Muscle of arm (tissue), 12 donors: Measurements from ENCODE around the gene ZEB2. TPM values are rescaled to one million over a fixed set of nuclear protein-coding genes. Genes with fewer than 3 reads are reported as not detected.
A peak's percentile ranks its signal among the peaks of the same experiment; 100 is the strongest.

ENCODE experiments used
- DNase-seq: peaks from one replicate; pipeline ENCODE4 v3.0.0-alpha.2; 2013
- polyA plus RNA-seq, 12 donors: library from polyadenylated mRNA; unstranded; fragments of 120-200 nt; gene quantifications; one replicate each; pipeline ENCODE4 v1.2.1, GENCODE V29; 2013; ENCODE audit not compliant: insufficient read length in 12 of 12

Gene ZEB2
- polyA plus RNA-seq, 12 donors = 106 to 190 (median 127) TPM; not detected in 1

DNA sequence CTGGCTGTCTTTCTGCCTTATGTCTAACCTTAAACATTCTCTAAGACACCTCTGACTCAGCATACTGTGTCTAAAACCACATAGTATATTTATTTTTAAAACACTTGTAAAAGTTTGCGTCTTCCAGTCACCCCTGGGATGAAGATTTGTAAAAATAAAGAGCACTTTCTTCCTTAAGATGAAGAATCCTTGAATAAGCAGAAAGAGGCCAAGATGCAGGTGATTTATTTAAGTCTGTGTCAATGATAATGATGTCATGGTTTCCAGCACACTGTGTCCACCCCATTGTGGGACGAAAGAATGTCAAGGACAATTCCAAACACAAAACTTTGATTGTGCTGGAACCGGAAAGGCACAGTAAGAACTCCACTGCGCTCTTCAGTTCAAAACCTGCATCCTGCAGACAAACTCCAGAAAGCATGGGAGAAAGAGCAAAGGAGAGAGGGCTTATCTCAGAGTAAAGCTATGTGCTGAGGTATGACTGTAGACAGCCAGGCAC lies 92.9 kb downstream of the ZEB2 start:
- DNase-seq = no peak

DNA sequence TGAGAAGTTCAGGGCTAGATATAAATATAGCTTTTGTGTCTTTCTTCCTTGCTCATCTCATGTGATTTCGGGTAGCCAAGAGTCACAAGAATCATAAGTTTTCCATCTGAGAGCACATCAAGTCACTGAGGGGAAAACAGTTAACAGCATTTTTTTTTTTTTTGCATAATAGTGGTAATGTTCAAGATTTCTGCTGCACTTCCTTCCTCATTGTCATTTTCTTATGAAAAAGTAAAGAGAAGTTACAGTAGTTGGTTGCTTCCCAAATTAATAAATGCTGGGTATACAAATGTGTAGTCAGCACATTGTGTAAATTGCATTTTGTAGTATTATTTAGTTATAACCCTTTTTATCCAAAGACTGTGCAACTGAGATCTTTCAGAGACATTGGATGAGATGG lies 93.6 kb downstream of the ZEB2 start:
- DNase-seq = no peak

DNA sequence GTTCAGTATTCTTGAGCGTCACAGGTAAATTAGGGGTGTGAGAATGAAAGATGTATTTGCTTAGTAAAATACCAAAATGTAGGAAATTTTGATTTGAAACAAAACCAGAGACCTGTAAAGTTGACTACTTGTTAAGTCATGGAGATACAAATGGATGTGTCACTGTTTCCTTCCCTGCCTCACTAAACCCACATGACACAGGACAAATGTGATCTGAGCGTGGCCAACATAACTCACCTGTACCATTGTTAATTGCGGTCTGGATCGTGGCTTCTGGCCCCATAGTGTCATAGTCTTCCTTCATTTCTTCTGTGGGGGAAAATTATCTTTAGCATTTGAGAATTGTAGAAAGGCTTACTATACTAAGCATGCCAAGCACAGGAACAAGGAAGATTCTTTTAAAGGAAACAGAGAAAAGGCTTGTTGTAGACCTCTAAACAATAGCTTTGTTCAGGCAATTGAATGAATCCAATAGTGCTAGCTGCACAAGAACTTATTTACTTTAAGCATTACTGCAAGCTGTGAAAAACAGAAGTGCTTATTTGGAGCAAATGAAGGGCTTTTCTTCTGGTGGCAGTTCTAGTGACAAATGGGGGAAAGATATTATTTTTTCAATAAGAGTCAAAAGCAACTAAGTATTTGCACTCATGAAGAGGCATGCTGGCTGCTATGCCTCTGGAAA lies 95.2 kb downstream of the ZEB2 start:
- DNase-seq = no peak

GRCh38 chr2:144421606-144422510 lies 98.1 kb downstream of the ZEB2 start:
- no peak for DNase-seq

GRCh38 chr2:144419218-144419617 lies 100.7 kb downstream of the ZEB2 start:
- no peak for DNase-seq

DNA sequence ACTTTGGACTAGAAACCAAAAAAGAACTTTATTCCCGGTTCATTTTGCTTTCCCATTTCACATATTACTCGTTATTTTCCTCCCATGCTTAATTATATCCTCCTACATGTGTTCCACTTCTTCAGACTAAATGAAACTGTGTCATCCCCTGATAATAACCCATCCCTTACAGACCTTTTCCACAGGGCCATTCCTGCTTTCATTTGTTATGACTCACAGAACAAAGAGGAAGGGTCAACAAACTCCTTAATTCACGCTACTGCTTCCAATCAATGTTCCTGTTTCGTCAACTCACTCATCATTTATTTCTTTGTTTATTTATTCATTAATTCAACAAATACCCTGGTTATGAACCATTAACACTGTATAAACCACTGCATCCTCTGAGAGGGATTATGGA lies 104.5 kb downstream of the ZEB2 start:
- DNase-seq = no peak

DNA sequence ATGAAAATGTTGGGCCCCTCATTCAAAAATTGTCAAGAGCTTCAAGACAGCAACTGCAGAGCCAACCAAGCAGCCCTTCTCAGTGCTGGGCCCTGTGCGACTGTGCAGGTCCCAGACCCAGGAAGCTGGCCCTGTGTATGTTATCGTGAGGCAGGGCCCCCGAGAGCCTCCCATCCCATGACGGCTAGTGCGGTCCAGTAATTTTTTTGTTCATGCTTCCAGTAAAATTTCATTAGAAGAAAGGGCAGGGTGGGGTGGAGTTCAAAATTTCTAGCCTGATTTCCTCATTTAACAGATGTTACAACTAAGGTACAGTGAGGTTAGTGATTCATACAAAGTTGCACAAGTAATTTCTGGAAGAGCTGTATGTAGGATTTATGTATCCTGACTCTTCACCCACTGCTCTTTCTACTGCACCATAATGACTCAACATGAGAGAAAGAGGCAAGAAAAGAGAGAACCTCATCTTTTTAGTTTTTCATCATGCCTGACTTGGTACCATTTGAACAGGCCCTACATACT lies 105.5 kb downstream of the ZEB2 start:
- no peak for DNase-seq

- DNase-seq = no peak
Observed at GRCh38 chr2:144412709-144413108, 107.2 kb downstream of the ZEB2 start.

DNA sequence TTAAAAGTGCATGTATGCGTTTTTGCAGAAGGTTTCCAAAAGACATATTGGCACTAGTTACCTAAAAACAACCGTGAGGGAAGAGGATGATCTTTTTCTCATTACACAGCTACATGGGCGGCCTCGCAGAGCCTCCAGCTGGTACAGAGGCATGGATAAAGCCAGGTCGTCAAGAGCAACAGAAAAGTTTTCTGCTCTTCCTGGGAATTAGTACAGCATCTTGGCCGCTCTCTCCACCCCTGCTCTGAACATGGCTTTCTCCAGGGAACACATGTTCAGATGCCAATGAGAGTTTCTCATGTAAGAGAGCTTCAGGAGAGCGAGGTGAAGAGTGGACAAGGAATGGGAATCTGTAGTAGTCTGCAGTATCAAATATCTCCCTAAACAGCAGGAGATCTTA lies 108.4 kb downstream of the ZEB2 start:
- no peak for DNase-seq

DNA sequence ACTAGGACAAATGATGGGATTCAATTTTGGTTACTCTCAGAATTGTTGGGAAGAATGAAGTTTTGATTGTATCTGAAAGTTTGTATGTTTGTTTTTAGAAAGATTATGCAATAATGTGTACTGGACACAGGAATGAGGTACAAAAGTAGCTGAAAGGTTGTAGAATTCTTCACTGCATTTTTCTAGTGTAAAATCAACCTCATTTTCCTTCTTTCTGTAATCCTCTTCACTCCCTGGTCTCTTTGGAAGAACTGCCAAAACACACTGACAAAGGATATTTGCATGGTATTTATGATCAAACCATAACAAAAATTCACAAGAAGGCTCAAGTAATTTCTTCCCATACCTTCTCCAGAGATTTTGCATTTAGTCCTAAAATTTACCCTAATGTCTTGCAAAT lies 110.7 kb downstream of the ZEB2 start:
- DNase-seq = no peak

GRCh38 chr2:144407262-144407661 lies 112.7 kb downstream of the ZEB2 start:
- DNase-seq = no peak

DNA sequence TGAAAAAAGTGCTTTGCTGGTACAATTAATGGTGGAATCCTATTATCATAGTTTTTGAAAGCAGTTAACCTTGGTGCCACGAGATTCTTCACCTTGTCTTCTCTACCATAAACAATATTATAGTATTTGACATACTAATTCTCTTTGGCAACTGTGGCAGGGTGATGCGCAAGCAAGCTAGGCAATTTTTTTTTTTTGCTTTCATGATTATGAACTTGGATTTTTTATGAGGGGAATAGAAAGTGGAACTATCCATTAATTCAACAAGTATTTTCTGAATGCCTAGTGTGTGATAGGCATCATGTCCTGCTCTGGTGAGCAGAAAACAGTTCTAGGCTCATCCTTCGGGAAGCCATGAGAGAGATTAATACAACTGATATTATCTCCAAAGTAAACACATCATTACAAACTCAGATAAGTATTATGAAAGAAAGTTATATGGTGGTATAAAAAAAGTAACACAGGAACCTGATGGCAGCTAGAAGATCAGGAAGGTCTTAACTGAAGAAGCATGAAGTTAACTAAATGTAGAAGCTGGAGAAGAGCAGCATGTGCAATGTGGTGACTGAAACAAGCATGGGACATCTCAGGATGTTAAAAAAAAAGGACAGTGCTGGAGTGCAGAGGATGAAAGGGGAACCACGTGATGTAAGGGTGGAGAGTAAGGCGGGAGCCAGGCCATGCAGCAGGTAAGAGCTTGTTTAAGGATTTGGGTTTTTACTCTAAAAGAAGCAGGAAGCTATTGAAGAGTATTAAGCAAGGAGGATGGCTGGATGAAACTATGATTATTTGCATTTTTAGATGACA lies 113.7 kb downstream of the ZEB2 start:
- DNase-seq = no peak

DNA sequence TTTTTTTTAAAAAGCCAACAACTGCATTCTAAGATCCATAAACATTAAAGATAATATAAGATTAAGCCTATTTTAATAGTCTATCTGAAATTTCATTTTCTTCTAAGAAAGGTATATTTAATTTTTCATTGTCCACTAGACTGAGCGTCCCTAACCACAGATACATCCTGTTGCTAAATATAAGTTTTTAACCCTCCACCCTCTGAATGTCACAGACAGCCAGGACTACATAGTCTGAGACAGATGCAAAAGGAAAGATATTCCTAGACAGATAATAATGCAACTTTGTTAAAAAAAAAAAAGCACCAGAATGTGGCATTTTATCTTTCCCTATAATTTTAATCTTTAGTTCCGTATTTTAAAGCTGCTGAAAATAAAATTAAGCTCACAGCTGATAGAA lies 114.6 kb downstream of the ZEB2 start:
- DNase-seq = no peak

GRCh38 chr2:144404586-144405314 lies 115.2 kb downstream of the ZEB2 start:
- no peak for DNase-seq

DNA sequence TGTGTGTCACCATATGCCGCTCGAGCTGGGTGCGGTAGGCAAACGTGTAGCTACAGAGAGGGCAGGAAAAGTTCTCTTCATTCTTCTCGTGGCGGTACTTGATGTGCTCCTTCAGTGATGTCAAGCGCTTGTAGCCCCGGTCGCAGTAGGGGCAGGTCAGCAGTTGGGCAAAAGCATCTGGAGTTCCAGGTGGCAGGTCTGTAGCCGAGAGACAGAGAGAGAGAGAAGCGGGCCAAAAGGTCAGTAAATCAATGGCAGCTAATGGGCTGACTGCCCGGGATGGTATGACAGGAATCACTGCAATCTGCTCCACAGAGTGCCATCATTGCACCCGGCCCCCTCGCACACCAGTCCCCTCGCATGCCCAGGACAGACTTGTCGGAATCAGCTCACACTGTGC lies 116.0 kb downstream of the ZEB2 start:
- DNase-seq = peak; percentile 46

DNA sequence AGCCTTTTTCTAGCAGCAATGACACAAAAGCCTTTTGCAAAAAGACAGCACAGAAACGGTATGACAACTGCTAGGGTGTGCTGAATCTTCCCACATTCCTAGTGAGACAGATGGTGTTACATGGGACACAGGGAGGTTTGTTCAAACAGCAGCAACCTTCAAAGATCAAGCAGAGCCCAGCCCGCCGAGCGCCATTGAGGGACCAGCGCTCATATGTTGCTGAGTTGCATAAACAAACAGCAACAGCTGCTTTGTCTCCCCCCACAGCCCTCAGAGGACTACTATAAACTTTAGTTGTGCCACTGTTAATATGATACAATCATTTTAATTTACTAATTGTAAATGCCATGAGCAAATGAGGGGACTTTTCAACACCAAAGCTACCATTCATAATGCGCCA lies 117.7 kb downstream of the ZEB2 start:
- peak; percentile 56 for DNase-seq

GRCh38 chr2:144401036-144401435 lies 118.9 kb downstream of the ZEB2 start:
- no peak for DNase-seq

GRCh38 chr2:144396318-144396717 lies 123.6 kb downstream of the ZEB2 start:
- DNase-seq = no peak

DNA sequence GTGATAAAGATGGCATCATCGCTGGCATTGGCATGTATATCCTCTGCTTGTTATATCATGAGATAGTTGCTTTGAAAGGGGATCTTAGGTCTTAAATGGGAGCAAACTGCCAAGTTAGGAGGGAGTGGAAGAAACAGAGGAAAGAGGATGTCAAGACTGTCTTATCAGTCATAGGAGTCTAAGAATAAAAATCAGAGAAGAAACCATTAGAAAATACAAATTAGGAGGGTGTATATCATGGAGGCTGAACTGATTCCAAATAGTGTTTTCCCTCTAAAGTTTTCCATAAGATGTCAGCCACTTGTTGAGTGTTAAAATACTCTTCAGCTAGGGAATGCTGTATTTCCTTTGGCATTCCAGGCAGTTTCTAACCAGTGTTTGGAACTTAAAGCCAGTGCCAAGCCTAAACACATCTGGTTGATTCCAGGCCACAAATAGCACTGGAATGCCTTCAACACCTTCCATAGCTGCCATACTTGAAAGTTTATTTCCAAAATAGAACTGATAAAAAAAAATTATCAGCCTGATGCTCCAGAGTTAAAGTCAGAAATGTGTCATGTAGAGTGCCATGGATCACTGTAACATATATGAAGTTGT lies 129.4 kb downstream of the ZEB2 start:
- DNase-seq = no peak

- no peak for DNase-seq
Observed at GRCh38 chr2:144389930-144390311, 130.0 kb downstream of the ZEB2 start.
